Panc1 (cell line): Measurements from ENCODE around the gene SETMAR. TPM values are rescaled to one million over a fixed set of nuclear protein-coding genes. Genes with fewer than 3 reads are reported as not detected.

Experiments
- ATAC-seq: fragments of 200-7000 bp; cut with Tn5 transposase; 2 replicates; pipeline ENCODE4 v1.9.1; 2020; ENCODE audit warnings: mild to moderate bottlenecking, moderate library complexity
- BruUV-seq: library from RNA; stranded (reverse); fragments of 400-500 nt; replicated peaks from 2 replicates; lab custom pipeline; 2021; lab: Mats Ljungman, UMichigan
- CTCF ChIA-PET: fragments of 300-600 bp; sonication (Branson Sonifier 250); formaldehyde crosslinking; loops from one replicate; lab custom pipeline; 2022; ENCODE audit warnings: antibody characterized with exemption; lab: Charles Lee
- POLR2A ChIA-PET: fragments of 300-600 bp; sonication (Branson Sonifier 250); formaldehyde crosslinking; loops from one replicate; lab custom pipeline; 2022; ENCODE audit warnings: antibody characterized with exemption; lab: Charles Lee
- DNase-seq: peaks from one replicate; pipeline ENCODE4 v3.0.0-alpha.2; 2010; ENCODE audit warnings: low read depth, low spot score
- H3K27ac ChIP-seq: 2 replicates; pipeline ENCODE4 v1.5.1; 2011; ENCODE audit warnings: mild to moderate bottlenecking, low read length, inconsistent platforms
- H3K27me3 ChIP-seq: fragments of 200-500 bp; sonication (Bioruptor generic); 2 replicates; pipeline ENCODE4 v1.6.0; 2014; ENCODE audit warnings: low read length, inconsistent platforms; ENCODE audit not compliant: control insufficient read depth, insufficient read depth
- H3K36me3 ChIP-seq: fragments of 200-500 bp; sonication (Bioruptor generic); 2 replicates; pipeline ENCODE4 v1.5.1; 2014; ENCODE audit warnings: inconsistent platforms, mild to moderate bottlenecking, low read length, moderate library complexity; ENCODE audit not compliant: control insufficient read depth, insufficient read depth
- H3K4me1 ChIP-seq: 2 replicates; pipeline ENCODE4 v1.5.1; 2011; ENCODE audit warnings: inconsistent platforms, mild to moderate bottlenecking, low read length, moderate library complexity; ENCODE audit not compliant: control insufficient read depth, insufficient read depth
- H3K4me3 ChIP-seq, 2 experiments: 2 replicates each; pipeline ENCODE4 v1.5.1; 2011 to 2012; ENCODE audit warnings: low read depth in 2 of 2, low read length in 2 of 2, mild to moderate bottlenecking in 2 of 2, inconsistent platforms in 1 of 2, moderate library complexity in 1 of 2
- H3K9me3 ChIP-seq: fragments of 200-500 bp; sonication (Bioruptor generic); 2 replicates; pipeline ENCODE4 v1.5.1; 2014; ENCODE audit warnings: low read depth, mild to moderate bottlenecking, inconsistent platforms, low read length, moderate library complexity; ENCODE audit not compliant: control insufficient read depth, insufficient read depth
- CTCF ChIP-seq: fragments of 450-650 bp; IDR thresholded peaks from 2 replicates; pipeline ENCODE4 v1.5.1; 2017; ENCODE audit warnings: mild to moderate bottlenecking
- POLR2AphosphoS5 ChIP-seq: IDR thresholded peaks from 2 replicates; pipeline ENCODE4 v1.6.1; 2012; ENCODE audit warnings: mild to moderate bottlenecking, low read depth, low read length, moderate library complexity
- REST ChIP-seq, 2 experiments: IDR thresholded peaks; 2 replicates each; pipeline ENCODE4 v1.6.1; 2011 to 2012; ENCODE audit warnings: low read depth in 2 of 2, control low read depth in 1 of 2, low read length in 1 of 2, mild to moderate bottlenecking in 1 of 2, moderate library complexity in 1 of 2; ENCODE audit not compliant: insufficient read depth in 1 of 2
- SIN3A ChIP-seq: IDR thresholded peaks from 2 replicates; pipeline ENCODE4 v1.6.1; 2012; ENCODE audit warnings: low read depth, mild to moderate bottlenecking, low read length, moderate library complexity, borderline replicate concordance; ENCODE audit not compliant: insufficient read depth
- TCF7L2 ChIP-seq: IDR thresholded peaks from 2 replicates; pipeline ENCODE4 v1.6.1; 2011; ENCODE audit warnings: mild to moderate bottlenecking, low read depth, low read length, inconsistent platforms
- in situ Hi-C: cut with HindIII; loops from 2 replicates; pipeline ENCODE4 v1.10.0; 2016; ENCODE audit warnings: low sequenced_read_pairs, low pct_unique_long_range_greater_than_20kb
- intact Hi-C: fragments of 100-400 bp; cut with micrococcal nuclease; formaldehyde crosslinking; loops from one replicate; pipeline ENCODE4 v1.10.0; 2022; ENCODE audit not compliant: unreplicated experiment
- total RNA-seq: library from RNA; stranded (reverse); gene quantifications from one replicate; pipeline ENCODE4 v1.2.1, GENCODE V29; 2021; ENCODE audit not compliant: unreplicated experiment

SETMAR gene
- total RNA-seq, 1 experiment from 2014 or later, result 9.6 TPM

DNA sequence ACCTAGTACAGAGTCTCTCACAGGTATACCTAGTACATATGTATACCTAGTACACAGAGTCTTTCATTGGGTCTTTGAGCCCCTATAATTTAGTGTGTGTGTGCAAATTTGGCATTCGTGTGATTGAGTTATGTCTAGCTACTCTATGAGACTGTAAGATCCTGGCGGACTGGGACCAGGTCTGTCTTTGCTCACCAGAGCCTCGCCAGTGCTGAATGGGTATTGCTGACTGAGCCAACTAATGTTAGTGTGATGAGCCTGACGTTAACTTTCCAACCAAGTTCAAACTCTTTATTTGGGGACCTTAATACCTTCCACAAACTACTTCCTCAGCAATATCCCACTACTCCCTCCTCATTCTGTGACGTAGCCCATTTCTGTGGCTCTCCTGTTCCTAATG is 35.6 kb downstream of the SETMAR start:
- ATAC-seq, result no peak
- in situ Hi-C loops, result no loop called here
- POLR2A ChIA-PET, result no interaction called here
- Histone ChIP-seq H3K4me3 (no peak overlapping the region), H3K9me3 (no peaks in the 10 kb centered on the region), H3K27ac (no peak overlapping the region), H3K4me1 (no peaks in the 10 kb centered on the region), H3K27me3 (no peaks in the 10 kb centered on the region), H3K36me3 (no peaks in the 10 kb centered on the region)
- DNase-seq, result no peak
- no TSS peak for BruUV-seq
- TF ChIP-seq SIN3A, result no peak
- TF ChIP-seq CTCF, result no peak
- no peak for TF ChIP-seq TCF7L2
- TF ChIP-seq REST (IDR thresholded peaks at IDR 0.05; ENCODE audit: insufficient read depth in 1 of 2, low read depth in 2 of 2, low read length in 1 of 2), result no peak
- TF ChIP-seq POLR2AphosphoS5, result no peak
- CTCF ChIA-PET, result no interaction called here
- intact Hi-C loops, result no loop called here

GRCh38 chr3:4340077-4340410 is 36.9 kb downstream of the SETMAR start:
- intact Hi-C loops (no loop called here), in situ Hi-C loops (no loop called here)
- Histone ChIP-seq H3K4me3 (no peak overlapping the region), H3K27me3 (no peaks in the 10 kb centered on the region), H3K27ac (no peak overlapping the region), H3K4me1 (no peaks in the 10 kb centered on the region), H3K9me3 (no peaks in the 10 kb centered on the region), H3K36me3 (no peaks in the 10 kb centered on the region)
- POLR2A ChIA-PET, result no interaction called here
- CTCF ChIA-PET, result no interaction called here
- TF ChIP-seq TCF7L2, result no peak
- no peak for TF ChIP-seq SIN3A
- TF ChIP-seq CTCF, result no peak
- no peak for TF ChIP-seq REST (IDR thresholded peaks at IDR 0.05; ENCODE audit: insufficient read depth in 1 of 2, low read depth in 2 of 2, low read length in 1 of 2)
- no peak for TF ChIP-seq POLR2AphosphoS5
- no peak for ATAC-seq
- no TSS peak for BruUV-seq
- DNase-seq, result no peak
